C4-2B (cell line): Measurements from ENCODE around the gene PIAS1.

Experiments
- H3K27ac ChIP-seq: fragments of 450-650 bp; 2 replicates; pipeline ENCODE4 v1.5.1; 2017
- ZFX ChIP-seq: fragments of 450-650 bp; IDR thresholded peaks from 2 replicates; pipeline ENCODE4 v1.6.1; 2017
- TF ChIP-seq, protein P1 (sequence below): fragments of 450-650 bp; conservative IDR thresholded peaks from 2 replicates; pipeline ENCODE4 v1.5.1; 2017; ENCODE audit warnings: mild to moderate bottlenecking

PIAS1 gene

DNA sequence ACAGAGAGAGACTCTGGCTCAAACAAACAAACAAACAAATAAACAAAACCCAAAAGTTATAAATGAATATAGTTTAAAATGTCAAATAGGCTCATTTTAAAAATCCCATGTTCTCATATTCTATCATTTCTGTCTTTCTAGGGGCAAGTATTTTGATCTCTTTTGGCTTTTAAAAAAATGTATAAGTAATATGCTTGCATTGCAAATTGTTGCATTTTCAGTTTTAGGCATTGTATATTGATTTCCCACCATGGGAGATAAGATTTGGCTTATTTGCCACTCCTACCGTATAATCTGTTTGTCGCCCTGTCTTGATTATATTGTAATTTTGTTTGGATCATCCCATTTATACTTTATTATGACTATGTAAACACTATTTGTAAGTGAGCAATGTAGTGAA lies 70.6 kb downstream of the PIAS1 start:
- TF ChIP-seq, protein P1, sequence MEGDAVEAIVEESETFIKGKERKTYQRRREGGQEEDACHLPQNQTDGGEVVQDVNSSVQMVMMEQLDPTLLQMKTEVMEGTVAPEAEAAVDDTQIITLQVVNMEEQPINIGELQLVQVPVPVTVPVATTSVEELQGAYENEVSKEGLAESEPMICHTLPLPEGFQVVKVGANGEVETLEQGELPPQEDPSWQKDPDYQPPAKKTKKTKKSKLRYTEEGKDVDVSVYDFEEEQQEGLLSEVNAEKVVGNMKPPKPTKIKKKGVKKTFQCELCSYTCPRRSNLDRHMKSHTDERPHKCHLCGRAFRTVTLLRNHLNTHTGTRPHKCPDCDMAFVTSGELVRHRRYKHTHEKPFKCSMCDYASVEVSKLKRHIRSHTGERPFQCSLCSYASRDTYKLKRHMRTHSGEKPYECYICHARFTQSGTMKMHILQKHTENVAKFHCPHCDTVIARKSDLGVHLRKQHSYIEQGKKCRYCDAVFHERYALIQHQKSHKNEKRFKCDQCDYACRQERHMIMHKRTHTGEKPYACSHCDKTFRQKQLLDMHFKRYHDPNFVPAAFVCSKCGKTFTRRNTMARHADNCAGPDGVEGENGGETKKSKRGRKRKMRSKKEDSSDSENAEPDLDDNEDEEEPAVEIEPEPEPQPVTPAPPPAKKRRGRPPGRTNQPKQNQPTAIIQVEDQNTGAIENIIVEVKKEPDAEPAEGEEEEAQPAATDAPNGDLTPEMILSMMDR, result no peak
- TF ChIP-seq ZFX, result no peak
- no peak overlapping the region for H3K27ac ChIP-seq

DNA sequence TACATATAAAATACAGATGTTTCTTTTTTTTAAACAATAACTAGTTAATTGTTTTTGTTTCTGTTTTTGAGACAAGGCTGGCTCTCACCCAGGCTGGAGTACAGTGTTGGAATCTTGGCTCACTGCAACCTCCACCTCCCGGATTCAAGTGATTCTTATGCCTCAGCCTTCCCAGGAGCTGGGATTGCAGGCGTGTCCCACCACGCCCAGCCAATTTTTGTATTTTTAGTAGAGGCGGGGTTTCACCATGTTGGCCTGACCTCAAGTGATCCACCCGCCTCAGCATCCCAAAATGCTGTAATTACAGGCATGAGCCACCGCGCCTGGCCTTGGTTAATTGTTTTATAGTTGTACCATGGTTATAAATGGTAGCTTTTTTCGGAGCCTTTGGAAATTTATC lies 72.3 kb downstream of the PIAS1 start:
- H3K27ac ChIP-seq, result no peak overlapping the region
- TF ChIP-seq, protein P1, result no peak
- TF ChIP-seq ZFX, result no peak

- TF ChIP-seq ZFX, result no peak
- TF ChIP-seq, protein P1, result no peak
These were observed 75.0 kb downstream of the PIAS1 start for GRCh38 chr15:68129072-68129471.

GRCh38 chr15:68130851-68131250 lies 76.7 kb downstream of the PIAS1 start:
- H3K27ac ChIP-seq, result no peak overlapping the region
- TF ChIP-seq, protein P1, result no peak
- TF ChIP-seq ZFX, result no peak

More at GRCh38 chr15:68129072-68129471, 75.0 kb downstream of the PIAS1 start:
- no peak overlapping the region for H3K27ac ChIP-seq

GRCh38 chr15:68137096-68137495 lies 83.0 kb downstream of the PIAS1 start:
- TF ChIP-seq ZFX, result no peak
- TF ChIP-seq, protein P1, result no peak
- no peak overlapping the region for H3K27ac ChIP-seq

DNA sequence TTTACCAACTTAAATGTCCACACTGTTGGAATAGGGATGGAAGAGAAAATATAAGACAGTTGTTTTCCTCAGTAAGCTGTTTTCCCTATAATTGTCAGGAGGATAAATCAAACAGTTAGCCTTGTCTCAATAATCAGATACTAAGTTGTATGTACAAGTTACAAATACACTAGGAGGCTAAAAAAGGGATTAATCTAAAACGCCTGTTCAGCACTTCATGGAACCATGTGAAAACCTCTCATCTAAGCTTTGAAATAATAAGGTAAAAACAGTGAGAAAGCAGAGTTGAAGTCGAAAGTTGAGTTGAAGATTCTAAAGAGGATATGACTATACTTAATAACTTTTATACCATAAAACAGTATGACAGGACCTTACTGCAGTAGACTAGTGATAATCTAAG lies 89.0 kb downstream of the PIAS1 start:
- no peak for TF ChIP-seq ZFX
- TF ChIP-seq, protein P1, result no peak
- no peak overlapping the region for H3K27ac ChIP-seq

DNA sequence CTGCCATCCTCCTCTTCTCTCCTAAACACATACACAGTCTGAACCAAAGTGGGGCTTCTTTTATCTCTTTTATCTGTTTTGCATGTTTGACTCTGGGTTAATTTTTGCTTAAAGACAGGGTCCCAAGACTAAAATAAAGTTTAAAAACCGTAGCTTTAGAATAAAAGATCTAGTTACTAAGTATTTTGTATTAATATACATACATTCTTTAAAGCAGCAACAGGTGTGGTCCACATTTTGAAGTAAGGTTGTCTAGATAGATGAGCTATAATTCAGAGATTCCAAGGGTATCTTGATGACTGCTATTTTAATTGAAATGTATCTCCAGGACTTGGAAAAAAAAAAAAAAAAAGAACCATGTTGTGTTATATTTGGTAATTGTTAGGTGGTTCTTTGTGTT lies 89.7 kb downstream of the PIAS1 start:
- no peak for TF ChIP-seq ZFX
- TF ChIP-seq, protein P1, result no peak
- H3K27ac ChIP-seq, result no peak overlapping the region
